LNCaP clone FGC (cell line): ENCODE measurements around the gene LSP1.
"Not testable (repeated sequence)": the region's sequence is repeated elsewhere in the genome, so short reads cannot be mapped to it uniquely, and the experiment has no call there.

Experiments
- DNase-seq: peaks from one replicate; pipeline ENCODE4 v3.0.0-alpha.2; 2011; ENCODE audit warnings: low read depth
- H3K4me3 ChIP-seq: 2 replicates; pipeline ENCODE4 v1.5.1; 2011; ENCODE audit warnings: mild to moderate bottlenecking, low read depth, low read length, control low read depth
- CTCF ChIP-seq: IDR thresholded peaks from 2 replicates; pipeline ENCODE4 v1.5.1; 2012; ENCODE audit warnings: mild to moderate bottlenecking; ENCODE audit not compliant: control insufficient read depth, insufficient read depth; ENCODE audit errors: extremely low read depth

LSP1 gene

DNA sequence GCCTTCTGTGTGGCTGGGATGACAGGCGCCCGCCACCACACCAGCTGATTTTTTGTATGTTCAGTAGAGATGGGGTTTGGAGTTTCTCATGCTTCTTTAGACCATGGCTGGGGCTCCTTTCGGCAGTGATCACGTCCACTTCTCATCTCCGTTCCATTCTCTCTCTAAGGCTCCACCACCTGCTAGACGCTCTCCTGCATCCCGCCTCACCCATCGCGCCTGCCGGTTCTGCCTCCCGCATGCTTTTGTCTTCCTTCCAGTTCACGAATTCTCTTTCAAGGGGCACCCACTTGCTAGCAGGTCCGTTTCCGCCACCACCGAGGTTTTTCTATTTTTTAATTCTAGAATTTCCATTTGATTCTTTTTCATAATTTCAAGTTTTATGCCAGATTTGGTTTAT lies 40.1 kb upstream of the LSP1 start:
- H3K4me3 ChIP-seq, result no peak overlapping the region
- DNase-seq, result no peak
- no peak for TF ChIP-seq CTCF

DNA sequence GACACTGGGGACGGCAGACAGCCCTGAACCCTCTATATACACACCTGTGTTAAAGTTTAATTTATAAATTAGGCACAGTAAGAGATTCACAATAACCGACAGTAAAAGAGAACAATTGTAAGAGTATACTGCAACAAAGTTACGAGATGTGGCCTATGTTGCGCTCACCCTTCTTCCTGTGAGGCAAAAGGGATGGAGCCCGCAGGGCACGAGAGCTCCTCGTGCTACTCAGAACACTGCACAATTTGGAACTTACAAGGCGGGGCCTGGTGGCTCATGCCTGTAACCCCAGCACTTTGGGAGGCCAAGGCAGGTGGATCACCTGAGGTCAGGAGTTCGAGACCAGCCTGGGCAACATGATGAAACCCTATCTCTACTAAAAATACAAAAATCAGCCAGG lies 39.5 kb upstream of the LSP1 start:
- not testable (repeated sequence) for H3K4me3 ChIP-seq, DNase-seq

- no peak for DNase-seq
- no peak overlapping the region for H3K4me3 ChIP-seq
- no peak for TF ChIP-seq CTCF
Measured at GRCh38 chr11:1814691-1815090, 38.2 kb upstream of the LSP1 start.

GRCh38 chr11:1815311-1815710 lies 37.6 kb upstream of the LSP1 start:
- TF ChIP-seq CTCF, result no peak
- no peak for DNase-seq
- H3K4me3 ChIP-seq, result no peak overlapping the region

DNA sequence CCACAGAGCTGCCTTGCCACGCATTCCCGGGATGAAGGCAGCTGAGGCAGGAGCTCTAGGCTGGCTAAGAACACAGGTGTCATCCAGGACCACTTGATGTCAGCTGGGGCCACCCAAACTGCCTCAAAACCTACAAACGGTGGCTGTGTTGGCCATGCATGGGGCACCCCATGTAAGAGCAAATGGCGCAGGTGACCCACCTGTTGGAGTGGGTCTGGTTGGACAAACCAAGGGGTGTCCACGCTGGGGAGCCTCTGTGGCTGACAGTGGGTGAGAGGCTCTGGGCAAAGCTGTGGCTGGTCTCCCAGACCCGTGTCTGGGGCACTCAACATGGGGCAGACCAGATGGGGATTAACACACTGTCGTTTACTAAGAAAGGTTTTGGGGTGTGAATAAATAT lies 37.1 kb upstream of the LSP1 start:
- no peak for DNase-seq
- no peak for TF ChIP-seq CTCF

DNA sequence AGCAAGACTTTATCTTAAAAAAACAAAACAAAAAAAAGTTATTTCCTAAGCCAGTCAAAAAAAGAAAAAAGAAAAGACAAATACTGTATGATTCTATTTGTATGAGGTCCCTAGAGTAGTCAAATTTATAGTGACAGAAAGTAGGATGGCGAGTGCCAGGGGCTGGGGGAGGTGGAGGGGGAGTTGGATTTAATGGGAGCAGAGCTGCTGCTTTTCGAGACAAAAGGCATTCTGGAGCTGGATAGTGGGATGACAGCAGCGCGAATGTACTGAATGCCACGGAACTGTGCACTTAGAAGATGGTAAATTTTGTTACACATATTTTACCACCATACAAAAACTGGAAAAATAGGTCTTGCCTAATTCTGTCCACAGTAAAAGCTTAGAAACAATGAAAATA lies 35.9 kb upstream of the LSP1 start:
- no peak overlapping the region for H3K4me3 ChIP-seq
- no peak for DNase-seq
- no peak for TF ChIP-seq CTCF

More for the DNA sequence above, 37.1 kb upstream of the LSP1 start:
- no peak overlapping the region for H3K4me3 ChIP-seq

DNA sequence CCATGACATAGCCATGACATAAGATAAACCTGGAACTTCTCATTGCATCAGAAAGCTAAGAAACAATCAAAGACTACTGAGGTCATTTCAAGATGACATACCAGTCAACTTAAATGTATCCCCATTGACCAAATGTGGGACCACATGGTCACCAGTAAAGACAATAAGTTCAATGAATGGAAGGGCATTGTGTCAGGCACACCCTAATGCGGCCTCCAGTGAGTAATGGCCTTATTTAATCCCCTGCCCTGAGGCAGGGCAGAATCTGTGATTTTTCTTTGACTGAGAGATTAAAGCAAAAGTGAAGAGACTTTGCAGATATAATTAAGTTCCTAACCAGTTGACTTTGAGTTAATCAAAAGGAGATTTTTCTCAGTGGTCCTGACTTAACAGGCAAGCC lies 35.4 kb upstream of the LSP1 start:
- no peak for TF ChIP-seq CTCF
- DNase-seq, result no peak
- H3K4me3 ChIP-seq, result no peak overlapping the region

- H3K4me3 ChIP-seq, result no peak overlapping the region
- no peak for TF ChIP-seq CTCF
- no peak for DNase-seq
Measured at GRCh38 chr11:1819074-1819473, 33.8 kb upstream of the LSP1 start.
